Measurements from ENCODE around the gene GRIA4.

Gene GRIA4

DNA sequence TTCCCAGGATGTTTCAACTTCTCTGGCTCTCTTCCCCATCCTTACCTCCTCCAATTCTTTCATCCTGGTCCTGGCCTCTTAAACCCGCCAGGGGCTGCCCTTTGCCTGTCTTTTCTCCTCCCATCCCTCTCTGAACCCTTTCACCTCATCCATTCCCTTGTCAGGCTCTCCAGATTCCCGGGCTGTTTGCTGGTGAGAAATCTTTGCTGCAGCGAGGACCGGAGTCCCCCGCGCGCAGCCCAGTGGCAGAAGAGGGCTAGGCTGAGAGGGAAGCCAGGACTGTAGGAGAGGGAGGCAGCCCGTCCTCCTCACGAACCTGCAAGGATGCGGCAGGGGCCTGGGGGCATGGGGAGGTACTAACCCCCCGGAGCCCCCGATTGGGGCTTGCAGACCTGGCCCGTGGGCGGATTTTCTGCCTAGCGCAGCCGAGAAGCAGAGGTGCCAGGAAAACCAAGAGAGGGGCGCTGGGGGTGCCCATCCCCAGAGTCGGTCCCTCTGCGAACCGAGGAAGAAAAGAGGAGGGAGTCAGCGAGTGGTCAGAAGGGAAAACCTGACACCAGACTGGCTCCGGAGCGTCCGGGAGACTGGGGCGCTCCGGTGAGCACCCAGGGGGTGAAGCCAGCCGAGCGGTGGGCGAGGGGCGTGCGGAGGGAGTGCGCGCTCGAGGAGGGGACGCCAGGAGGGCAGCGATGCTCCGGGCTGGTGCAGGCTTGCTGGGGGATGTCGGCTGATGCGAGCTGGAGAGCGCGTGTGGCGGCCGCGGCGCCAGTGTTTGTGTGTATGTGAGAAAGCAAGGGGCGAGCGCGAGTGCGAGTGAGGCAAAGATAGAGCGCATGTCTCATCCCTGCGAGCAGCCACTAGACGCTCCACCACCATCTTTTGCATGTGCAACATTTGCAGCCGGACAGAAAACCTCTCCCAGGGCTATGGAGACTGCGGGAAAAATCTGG lies at the start of gene GRIA4:
TSS of gene GRIA4 (plus strand) at position 242 of the 950 bp plus-strand sequence. CDS start 925 bp downstream, outside the sequence.
- DNase-seq, result no peak

- DNase-seq, result no peak
Measured at GRCh38 chr11:105573091-105573490, 36.8 kb upstream of the GRIA4 start.

DNA sequence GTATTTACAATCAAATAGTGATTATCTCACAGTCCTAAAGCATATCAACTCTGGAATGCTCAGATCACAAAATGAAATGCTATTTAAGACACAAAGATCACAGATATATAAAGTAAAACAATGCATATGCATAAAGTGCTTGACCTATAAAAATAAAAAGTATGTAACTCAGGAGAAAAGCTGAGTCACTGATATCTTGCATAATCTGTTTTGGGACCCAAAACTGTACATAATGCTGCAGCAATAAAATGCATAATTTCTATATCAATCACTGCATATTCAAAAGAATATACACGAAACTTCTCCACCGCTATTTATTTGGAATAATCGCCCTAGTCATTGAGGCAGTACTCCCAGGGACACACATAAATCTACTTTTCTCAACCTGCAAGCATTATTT lies 34.9 kb upstream of the GRIA4 start:
- no peak for DNase-seq

DNA sequence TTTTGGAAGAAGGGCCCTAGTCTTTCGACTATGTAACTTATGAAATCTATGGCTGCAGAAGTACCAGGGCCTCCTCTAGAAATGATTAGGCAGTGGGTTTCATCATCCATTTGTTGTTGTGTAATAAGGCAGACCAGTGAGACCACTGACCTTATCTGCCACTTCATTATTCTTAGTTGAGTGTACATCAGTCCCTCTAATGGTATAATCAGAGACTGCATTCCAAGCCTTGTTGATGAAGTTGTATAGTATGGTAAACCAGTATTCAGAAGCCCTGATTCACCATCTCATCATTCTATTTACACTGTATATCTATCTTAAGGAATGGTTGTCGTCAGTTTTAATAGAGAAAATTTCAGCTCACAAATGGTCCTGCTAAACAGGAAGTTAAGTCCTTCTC lies 32.2 kb upstream of the GRIA4 start:
- no peak for DNase-seq

DNA sequence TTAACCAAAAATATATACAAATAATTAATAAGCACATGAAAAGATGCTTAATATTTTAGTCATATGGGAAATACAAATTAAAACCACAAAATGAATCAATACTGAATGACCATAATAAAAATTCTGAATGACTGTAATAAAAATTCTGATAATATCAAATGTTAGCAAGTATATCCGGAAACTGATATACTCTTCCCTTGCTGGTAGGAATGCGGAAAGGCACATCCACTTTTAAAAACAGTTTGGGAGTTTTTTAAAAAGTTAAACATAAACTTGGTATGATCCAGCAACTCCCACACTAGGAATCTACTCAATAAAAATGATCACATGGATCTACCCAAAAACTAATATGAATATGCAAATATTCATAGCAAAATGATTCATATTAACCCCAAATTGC lies 30.8 kb upstream of the GRIA4 start:
- no peak for DNase-seq

DNA sequence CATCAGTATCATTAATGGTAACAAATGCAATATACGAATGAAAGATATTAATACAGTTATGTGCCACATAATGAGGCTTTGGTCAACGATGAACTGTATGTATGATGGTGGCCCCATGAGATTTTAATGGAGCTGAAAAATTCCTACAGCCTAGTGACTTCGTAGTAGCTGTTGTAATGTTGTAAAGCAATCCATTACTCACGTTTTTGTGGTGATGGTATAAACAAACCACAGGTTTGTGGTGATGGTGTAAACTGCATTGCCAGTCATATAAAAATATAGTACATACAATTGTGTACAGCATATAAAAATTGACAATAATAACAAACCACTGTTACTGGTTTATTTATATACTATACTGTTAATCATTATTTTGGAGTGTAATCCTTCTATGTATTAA lies 27.4 kb upstream of the GRIA4 start:
- no peak for DNase-seq

DNA sequence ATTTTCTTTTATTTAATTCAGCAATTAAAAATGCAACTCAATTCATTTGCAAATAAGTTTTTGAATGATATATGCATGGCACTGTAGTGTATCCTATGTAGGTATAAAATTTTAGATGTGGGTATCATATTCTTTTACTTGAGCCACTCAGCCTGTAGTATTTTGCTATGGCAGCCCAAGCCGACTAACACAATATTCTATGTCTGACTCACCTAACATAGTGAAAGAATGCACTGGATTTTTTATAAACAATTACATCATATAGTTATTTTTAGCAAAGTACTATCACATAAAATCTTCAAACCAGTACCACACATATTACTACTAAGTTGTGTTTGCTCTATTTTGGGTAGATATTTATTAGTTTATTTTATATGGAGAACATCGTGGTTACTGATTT lies 21.9 kb upstream of the GRIA4 start:
- DNase-seq, result no peak

GRCh38 chr11:105589346-105589745 lies 20.5 kb upstream of the GRIA4 start:
- no peak for DNase-seq

DNA sequence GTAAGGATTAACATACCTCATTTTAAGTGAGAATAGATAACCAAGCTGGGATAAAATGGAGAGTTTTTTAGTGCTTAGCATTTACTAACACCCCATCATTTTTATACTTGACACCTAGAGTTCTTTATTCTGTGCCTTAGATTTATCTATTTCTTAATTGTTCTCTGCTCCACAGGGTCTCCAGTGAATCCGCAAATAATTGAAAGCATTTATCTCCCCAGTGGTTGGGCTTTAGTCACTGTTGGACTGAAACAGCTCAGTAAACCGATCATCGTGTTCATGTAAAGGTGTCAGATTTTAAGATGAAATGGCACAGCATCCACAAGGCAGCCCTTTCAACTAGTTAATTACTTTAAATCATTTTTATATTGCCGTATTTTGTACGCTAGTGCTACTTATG lies 17.8 kb upstream of the GRIA4 start:
- no peak for DNase-seq

DNA sequence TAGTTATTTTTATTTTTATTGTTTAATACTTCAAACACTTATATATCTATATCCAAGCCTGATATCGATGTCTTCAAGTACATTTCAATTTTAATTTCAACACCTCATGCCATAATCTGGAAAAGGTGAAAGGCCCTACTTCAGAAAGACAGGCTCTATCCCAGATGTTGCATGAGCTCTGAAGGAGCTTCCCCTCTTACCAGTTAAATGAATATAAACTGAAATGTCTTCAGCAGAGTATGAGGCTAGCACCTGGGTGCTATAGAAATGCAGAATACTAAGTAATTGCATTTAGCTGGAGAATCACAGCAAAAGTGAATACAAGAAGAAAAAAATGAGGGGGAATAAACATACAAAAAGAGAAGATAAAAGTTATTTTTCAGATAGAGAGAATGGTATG lies 11.5 kb upstream of the GRIA4 start:
- DNase-seq, result no peak

GRCh38 chr11:105603156-105603555 lies 6.7 kb upstream of the GRIA4 start:
- DNase-seq, result no peak

- DNase-seq, result no peak
Measured at GRCh38 chr11:105609341-105609781, 512 bp upstream of the GRIA4 start.

- DNase-seq, result no peak
Measured at GRCh38 chr11:105610871-105611571, 1.1 kb downstream of the GRIA4 start.

DNA sequence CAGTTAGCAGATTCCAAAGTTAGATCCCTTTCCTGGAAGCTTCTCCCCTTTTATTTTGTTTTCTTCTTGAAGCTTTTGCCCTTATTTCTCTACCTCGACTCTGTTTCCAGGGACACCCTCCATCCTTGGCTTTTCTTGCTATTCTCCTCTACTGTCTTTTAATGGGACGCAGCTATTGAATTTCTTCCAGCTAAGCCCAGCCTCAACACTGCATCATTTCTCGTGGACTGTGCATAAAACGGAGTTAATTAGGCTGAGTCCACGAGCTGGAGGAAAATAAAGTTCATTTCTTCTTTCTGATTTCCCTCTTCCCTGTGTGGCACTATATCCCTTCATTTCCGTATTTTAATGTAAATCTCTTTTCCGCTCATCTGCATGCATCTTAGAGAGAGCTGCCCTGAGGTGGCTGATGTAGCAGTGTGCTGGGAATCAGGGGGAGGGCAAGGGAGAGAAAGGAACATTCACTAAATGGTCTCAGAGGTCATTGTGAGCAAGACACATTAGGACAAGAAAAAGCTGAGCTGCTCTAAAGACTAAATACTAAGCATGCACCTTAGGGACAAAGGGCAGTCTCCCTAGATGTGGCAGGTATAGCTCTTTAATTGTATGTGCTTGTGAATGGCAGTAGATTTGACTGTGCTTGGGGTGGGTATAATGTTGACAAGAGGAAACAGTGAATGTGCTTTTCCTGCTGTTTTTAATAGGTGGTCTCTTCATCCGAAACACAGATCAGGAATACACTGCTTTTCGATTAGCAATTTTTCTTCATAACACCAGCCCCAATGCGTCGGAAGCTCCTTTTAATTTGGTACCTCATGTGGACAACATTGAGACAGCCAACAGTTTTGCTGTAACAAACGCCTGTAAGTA lies 1.9 kb downstream of the GRIA4 start:
- DNase-seq, result no peak

- DNase-seq, result no peak
Measured at GRCh38 chr11:105612771-105613170, 2.9 kb downstream of the GRIA4 start.

- no peak for DNase-seq
Measured at GRCh38 chr11:105613183-105613582, 3.3 kb downstream of the GRIA4 start.

GRCh38 chr11:105618343-105618955 lies 8.6 kb downstream of the GRIA4 start:
- no peak for DNase-seq

GRCh38 chr11:105619556-105619955 lies 9.7 kb downstream of the GRIA4 start:
- DNase-seq, result no peak

DNA sequence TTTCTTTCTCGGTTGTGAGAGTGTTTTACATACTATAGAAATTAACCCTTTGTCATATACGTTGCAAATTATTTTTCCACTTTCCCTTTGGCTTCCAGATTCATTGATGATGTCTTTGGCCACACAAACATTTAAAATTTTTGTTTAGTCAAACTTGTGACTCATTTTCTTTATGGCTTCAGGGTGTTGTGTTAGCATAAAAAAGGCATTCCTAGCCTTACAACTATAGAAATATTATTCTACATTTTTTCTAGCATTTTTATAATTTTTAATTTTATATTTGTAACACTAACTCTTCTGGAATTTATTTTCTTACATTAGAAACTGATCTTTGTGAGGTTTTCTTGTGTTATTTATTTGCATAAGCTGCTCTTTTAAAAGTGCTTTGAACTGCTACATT lies 12.1 kb downstream of the GRIA4 start:
- DNase-seq, result no peak

DNA sequence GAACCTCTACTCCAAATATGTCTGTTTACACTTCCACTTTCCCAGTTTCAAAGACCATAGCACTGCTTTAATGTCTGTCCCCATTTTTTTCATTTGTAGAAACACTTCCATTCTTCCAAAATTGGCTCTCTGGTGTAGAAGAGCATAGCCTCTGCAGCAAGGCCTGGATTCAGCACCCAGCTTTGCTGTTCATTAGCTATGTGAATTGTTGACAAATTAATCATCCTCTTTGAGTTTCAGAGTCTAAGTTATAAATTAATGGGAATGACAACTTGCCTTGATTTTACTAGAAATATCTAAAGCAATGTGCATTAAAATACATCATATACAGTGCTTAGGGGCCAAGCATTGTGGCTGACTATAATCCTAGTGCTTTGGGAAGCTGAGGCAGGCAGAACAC lies 22.4 kb downstream of the GRIA4 start:
- DNase-seq, result no peak

- no peak for DNase-seq
Measured at GRCh38 chr11:105635466-105635865, 25.6 kb downstream of the GRIA4 start.

- no peak for DNase-seq
Measured at GRCh38 chr11:105636496-105636895, 26.6 kb downstream of the GRIA4 start.

DNA sequence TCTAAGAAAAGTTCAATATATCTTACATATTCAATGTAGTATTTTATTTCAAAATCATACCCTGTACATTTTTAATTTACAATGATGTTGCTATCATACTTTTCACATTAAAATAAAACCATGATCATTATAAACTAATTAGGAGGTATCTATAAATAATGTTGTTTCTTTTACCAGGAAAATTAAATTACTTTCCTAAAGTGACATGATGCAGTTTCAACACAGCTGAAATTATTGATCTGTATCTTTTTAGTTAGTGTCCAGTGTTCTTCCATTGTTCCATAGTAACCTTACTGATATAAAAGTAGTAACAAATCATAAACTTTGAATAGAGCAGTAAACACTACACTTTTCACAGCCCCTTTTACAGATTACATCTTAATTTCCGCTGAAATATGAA lies 29.7 kb downstream of the GRIA4 start:
- DNase-seq, result no peak

All from activated CD4-positive, alpha-beta T cell treated with anti-CD3 and anti-CD28 coated beads, Interleukin-2, amount 50 U/mL, for 4 hours (primary cell).